ENCODE data around the gene ADO.

The ADO gene

DNA sequence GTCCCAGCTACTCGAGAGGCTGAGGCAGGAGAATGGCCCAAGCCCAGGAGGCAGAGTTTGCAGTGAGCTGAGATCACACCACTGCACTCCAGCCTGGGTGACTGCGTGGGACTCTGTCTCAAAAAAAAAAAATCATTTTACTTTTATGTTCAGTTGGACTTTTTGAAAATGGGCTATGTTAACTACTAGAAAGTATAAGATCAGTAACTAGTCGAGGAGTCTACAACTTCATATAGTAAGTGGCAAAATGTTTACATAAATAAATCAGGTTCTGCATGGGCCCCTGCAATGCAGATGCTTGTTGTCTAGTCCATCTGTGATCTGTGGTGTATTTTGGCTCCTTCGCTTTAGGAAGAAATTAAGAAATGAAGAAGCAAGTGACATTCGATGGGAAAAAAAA is 12.3 kb upstream of the ADO start:
- DNase-seq (ENCODE audit: low read depth in 2 of 2) = no peak

DNA sequence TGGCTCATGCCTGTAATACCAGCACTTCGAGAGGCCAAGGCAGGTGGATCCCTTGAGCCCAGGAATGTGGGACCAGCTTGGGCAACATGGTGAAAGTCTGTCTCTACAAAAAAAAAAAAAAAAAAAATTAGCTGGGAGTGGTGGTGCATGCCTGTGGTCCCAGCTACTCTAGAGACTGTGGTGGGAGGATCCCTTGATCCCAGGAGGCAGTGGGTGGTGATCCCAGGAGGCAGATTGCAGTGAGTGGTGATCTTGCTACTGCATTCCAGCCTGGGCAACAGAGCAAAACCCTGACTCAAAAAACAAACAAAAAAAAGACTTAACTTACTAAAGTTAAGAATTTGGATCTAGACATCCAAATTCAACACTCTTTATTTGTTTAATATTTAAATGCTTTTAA is 10.2 kb upstream of the ADO start:
- no peak for DNase-seq (ENCODE audit: low read depth in 2 of 2)

DNA sequence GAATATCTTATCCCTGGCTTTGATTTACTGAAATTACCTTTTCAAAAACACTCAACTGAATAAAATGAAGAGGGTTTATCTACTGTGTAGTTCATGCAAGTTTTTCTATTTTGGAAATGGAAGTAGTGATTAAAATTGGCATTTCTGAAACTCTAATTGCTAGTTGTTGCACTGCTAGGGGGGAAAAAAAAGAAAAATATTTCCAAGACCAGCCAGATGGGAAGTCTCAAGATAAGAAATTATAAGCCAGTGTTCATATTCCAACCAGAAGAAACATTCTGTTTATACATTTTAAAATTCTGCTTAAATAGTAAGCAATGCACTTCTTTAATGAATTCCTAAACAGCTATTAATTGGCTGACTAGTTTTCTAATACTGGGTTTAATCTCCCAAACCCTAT is 9.4 kb upstream of the ADO start:
- DNase-seq (ENCODE audit: low read depth in 2 of 2) = no peak

DNA sequence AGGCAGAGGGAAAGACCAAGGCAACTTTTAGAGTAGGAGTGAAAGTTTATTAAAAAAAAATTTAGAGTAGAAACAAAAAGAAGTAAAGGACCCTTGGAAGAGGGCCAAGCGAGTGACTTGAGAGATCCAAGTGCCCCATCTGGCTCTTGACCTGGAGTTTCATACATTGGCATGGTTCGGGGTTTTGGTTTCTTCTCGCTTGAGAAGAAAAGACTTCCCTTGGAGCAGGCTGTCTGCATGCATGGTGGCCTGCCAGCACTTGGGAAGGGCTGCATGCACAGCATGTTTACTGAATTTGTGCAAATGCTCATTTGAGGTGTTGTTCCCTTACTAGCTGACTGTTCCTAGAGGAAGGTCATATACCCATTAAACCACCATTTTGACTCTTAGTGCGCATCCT is 8.8 kb upstream of the ADO start:
- no peak for DNase-seq (ENCODE audit: low read depth in 2 of 2)

DNA sequence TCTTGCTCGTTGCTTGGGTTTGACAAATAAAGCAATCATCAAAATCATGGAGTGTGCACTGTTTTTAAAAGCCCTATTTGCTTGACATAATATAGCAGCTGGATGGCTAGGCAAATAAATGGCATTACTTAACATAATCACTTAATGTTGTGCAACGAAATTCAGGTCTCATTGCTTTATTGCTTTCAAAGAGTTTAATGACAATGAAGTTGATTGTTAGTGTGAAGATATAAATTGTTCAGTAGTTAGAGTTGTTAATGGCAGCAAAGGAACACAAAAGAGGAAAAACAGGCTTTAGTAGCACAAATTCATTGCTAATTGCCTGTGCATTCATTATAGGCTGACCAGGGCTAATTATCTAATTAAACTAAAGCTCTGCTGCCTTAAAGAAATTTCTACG is 7.6 kb upstream of the ADO start:
- no peak for DNase-seq (ENCODE audit: low read depth in 2 of 2)

DNA sequence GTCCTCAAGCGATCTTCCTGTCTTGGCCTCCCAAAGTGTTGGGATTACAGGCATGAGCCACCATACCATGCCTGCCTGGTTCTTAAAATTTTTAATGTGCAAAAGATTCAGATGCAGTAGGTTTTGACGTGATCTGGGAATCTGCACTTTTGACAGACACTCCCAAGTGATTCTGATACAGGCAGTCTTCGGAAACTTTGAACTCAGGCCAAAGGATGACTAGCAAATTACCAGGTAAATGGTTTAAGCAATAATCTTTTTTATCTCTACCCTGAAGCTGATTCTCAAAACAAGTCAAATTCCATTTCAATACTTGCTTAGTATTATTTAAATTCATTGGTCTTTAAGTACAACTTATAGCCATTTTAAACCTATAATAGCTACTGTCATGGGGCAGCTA is 2.6 kb upstream of the ADO start:
- no peak for DNase-seq (ENCODE audit: low read depth in 2 of 2)

DNA sequence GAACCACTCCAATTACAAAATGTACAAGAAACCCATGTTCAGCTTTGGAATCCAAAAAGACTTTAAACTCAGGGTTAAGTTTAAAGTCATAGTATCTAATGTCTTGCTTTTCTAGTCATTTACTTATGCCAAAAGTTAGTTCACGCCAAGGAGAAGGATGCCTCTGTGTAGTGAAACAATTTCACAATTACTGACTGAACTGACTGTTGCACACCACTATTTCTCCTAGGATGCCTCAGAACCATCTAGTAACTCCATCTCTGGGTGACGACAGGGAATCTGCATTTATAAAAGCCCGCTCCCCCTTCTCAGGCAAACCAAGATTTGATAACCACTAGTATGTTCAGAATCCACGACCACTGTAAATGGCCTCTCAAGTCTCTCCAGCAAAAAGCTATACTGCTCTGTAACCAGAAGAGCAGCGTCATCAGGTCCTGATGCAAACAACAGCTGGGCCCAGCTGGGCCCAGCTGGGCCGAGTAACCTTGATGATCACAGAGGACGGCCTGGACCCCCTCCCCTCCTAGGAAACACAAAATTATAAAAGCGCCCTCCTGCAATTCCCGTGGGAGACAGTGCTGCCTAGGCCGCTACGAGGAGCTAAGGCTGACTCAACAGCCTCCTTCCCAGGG is 680 bp upstream of the ADO start:
- no peak for DNase-seq (ENCODE audit: low read depth in 2 of 2)

DNA sequence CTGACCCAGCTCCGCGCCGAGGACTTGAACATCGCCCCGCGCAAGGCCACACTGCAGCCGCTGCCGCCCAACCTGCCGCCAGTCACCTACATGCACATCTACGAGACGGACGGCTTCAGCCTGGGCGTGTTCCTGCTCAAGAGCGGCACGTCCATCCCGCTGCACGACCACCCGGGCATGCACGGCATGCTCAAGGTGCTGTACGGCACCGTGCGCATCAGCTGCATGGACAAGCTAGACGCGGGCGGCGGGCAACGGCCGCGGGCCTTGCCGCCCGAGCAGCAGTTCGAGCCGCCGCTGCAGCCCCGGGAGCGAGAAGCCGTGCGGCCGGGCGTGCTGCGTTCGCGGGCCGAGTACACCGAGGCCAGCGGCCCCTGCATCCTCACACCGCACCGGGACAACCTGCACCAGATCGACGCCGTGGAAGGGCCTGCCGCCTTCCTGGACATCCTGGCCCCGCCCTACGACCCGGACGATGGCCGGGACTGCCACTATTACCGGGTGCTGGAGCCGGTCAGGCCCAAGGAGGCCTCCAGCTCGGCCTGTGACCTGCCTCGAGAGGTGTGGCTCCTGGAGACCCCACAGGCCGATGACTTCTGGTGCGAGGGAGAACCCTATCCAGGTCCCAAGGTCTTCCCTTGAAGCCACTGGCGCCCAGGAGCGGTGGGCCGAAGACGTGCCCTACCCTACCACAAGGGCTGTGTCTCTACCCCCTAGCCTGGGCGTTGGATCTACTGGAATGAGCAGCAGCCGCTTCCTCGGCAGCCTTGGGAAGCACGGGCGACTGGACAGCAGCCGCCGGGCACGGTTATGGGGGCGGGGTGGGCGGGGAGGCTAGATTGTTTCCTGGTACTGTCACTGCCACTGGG is 945 bp downstream of the ADO start:
- DNase-seq (ENCODE audit: low read depth in 2 of 2) = no peak

DNA sequence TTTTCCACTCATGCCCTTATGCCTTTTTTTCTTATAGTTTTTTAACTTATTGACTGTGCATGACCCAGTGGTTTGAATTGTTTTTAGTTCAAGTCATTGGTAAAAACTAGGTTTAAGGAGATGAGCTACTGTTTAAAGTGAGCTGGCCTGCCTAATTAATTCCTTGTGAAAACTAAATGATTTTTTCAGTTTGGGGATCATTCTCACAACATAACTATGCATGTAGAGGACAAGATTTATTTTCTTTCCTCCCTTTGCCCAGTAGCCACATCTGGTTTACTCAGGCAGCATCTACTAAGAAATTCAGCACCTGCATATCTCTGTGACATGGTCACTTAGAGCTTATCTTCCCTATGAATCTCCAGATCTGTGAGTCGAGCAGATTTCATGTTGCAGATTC is 1.7 kb downstream of the ADO start:
- no peak for DNase-seq (ENCODE audit: low read depth in 2 of 2)

DNA sequence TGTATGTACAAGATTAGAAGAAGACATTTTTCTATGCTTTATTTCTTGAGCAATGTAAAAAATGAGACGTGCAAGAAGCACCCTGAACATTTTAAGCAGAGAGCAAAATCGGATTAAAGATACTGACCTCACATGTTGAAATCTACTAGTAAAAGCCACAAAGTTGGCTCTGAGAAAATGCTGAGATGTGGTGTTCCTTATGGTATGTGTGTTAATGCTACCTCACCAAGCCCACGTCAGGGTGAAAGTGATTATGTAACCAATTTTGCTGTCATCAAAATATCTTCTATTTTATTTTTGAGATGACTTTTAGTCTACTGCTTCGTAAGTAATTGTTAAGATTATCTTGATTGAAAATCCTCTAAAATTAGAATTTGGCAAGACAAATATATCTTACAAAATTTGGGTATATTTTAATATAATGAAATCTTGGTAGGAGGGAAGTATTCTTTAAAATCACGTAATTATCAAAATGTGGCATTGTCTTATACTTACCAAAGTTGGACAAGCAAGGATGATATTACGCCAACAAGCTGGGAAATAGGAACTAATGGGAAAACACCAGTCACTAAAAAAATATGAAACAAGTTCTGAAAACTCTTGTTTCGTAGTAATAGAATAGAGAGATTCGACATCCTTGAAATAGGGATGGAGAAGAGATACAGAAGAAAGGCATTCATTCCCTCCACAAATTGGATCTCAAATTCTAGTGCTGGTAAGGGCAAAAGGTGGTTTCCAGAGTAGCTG is 5.8 kb downstream of the ADO start:
- no peak for DNase-seq (ENCODE audit: low read depth in 2 of 2)

DNA sequence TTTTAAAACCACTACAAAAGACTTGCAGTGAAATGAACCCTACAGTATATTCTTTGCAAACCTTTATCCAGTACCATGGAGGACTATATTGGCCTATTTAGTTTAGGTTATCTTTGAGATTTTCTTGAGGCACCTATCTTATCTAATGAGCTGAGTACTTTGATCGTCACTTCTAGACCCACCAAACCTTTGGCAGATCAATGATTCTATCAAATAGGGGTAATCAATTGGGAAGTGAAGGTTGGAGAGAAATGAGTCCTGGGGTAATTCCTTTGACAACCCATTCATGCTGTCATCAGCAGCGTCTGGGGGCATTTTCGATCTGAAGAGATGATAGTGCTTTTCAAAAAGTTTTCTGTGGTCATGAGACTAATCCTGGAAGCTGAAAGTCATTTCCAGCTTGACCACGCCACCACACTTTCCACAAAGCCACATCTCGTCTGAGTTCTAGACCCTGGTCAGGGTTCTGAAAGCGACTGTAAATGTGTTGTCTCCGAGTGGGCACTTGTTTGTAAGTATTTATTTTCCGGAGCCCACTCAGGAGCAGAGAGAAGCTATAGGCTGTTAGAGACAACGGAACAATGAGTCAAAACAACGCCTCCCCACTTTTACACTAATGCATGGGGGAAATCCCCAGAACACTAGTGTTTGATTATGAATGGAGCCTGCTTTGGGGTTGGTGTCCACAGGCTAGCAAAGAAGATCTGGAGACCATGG is 6.8 kb downstream of the ADO start:
- peak; percentile 39 to 40 for DNase-seq (ENCODE audit: low read depth in 2 of 2)

DNA sequence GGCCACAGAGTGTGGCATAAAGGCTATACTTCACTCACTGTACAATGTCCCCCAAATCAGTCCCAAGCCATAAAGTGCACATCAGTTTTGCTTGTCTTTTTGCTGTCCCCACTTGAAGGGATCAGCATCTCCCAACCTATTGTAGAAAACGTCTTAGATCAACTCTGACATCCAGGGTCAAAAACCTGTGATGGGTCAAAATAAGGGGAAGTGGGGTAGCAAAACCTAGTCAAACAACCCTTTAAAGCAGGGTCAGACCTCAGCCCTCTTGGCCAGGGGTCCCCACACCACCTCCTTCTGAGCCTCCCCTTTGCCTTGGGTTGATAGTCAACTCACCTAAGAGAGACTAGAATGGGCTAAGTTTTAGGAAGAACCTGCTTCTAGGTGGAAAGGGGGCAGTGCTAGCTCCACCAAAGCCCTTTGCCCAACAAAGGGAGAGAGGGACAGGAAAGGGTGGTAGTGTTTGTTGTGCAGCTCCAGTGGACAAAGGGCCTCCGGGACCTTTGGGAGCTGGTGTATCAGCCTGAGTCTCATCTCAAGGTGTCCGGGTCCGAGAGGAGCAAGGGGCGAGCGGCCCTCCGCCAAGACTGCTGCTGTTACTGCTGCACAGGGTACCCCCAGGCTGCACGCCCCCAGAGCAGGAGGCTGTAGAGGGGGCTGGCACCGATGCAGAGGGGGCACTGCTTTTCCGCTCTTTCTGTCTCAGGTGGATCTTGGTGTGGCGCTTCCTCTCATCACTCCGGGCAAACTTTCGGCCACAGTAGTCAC is 8.3 kb downstream of the ADO start:
- no peak for DNase-seq (ENCODE audit: low read depth in 2 of 2)

DNA sequence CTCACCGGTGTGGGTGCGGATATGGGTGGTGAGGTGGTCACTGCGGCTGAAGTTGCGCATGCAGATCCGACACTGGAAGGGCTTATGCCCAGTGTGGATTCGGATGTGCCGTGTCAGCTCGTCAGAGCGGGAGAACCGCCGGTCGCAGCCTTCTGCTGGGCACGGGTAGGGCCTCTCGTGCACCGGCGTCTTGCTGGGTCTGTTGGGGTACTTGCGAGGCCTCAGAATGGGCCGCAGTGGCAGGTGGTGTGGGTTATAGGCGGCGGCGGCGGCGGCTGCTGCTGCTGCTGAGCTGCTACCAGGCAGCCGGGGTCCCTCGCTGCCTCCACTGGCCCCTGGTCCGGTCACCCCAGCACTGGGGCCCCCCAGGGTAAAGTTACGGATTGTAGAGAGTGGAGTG is 8.9 kb downstream of the ADO start:
- DNase-seq (ENCODE audit: low read depth in 2 of 2) = peak in 1 of 2 donors; percentile 26

DNA sequence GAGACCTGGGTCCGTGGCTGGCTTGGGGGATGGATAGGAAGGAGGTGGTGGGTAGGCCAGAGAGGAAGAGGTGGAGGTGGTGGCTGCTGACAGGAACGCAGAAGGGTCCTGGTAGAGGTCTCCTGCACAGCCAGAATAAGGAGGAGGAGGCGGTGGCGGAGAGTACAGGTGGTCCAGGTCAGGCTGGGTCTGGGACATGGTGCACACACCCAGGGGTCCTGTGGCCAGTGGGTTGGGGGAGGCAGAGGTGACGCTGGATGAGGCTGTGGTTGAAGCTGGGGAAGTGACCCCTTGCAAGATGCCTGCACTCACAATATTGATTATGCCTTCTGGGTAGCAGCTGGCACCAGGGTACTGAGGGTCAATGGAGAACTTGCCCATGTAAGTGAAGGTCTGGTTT is 9.5 kb downstream of the ADO start:
- no peak for DNase-seq (ENCODE audit: low read depth in 2 of 2)

DNA sequence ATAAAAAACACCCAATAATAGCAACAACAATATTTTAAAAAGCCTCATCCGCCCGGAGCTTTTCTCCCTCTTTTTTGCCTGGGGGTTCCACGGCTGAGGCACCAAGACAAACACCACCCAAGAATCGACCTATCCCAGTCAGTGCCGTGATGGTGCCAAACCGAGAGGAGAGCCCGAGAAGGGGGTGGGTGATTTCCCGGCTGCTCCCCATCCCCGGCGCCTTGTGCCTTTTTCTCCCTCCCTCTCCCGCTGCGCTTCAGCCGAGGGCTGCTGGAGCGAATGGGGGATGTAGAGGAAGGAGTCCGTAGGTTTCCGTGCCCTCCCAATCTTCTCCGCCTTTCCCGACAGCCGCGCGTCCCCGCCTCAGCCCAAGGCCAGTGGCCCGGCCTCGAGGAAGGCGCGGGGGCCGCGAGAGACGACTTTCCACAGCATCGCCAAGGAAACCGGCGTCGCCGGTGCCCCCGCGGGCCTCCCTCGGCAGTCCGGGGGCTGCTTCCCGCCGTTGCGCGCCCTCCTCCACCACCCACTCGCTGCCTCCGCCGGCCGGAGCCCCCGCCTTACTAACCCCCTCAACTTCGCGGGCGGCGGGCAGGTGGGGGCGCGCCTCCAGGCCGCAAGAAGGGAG is 10.3 kb downstream of the ADO start:
- DNase-seq (ENCODE audit: low read depth in 2 of 2) = peak in 1 of 2 donors; percentile 22

DNA sequence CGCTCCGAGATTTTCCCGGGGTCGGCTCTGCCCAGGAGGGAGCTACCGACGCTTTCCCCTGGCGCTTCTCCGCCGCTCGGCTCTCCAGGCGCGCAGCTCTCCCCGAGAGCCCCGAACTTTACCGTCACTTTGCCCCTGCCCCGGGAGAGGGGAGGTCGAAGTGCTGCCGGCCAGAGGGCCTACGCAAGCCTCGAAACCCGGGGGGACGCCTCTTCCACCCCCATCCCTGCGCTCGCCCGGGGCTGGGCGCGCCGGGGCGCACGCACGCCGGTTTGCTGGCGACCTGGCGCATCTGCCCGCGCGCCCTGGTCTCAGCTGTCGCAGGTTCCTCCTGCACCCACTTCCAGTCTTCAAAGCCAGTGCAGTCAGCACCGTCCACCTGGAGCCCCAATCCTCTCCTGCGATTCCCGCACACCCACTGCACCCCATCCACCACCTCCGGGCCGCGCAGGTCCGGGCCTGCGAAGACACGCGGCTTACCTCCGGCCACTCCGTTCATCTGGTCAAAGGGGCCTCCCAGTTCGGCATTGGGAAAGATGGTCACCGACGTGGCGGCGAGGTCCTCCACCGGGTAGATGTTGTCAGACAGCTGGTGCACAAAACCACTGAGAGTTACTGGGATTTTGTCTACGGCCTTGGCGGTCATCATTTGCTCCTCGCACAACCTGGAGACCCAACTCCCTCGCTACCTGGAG is 11.0 kb downstream of the ADO start:
- DNase-seq (ENCODE audit: low read depth in 2 of 2) = peak in 1 of 2 donors; percentile 7

DNA sequence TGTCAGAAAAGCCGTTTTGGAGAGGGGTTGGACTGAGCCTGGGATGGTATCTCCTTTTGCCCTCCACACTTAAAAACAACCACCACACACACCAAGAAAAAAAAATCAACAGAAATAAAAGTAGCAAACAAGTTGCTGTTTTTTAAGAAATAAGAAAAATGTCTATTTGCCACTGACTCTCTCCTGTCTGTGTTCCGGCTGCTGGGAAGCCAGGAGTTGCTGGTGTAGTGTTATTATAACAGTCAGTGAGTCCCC is 11.5 kb downstream of the ADO start:
- DNase-seq (ENCODE audit: low read depth in 2 of 2) = no peak

DNA sequence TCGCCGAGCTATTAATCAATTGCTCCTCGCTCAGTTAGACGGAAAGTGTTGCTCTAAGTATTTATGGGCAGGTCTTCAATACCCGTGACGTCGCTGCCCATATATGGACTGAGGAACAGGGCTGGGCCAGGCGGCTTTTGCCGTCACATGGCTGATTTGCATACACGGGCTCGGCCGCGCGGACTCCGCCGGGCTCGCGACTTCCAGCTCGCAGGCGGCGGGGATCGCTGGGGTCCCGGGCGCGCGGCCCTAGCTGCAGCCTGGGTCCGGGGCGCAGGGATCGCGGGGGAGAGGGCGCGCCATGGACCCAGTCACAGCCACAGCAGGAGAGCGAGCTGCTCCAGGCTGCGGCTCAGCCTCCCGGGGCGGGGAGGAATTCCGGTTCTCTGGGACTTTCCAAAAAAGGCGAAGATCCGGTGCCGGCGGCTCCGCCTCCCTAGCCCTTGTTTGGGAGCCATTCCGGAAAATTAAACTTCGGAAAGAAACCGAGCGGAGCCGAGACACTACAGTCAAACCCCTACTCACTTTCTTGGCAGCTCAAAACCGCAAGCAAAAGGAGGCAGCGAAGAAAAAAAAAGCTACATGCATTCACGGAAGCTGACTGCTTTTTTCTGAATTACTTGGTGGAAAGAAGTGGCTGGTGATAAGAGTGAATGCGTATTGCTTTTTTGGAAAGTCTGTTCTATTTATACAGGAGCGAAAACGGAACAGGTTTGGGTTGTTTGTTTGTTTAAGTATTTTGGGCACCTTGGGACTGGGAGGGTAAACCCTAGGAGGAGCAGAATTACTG is 12.0 kb downstream of the ADO start, which contains the start of gene EGR2:
Gene EGR2, minus strand, starts transcription at position 36 of the 790 bp plus-strand sequence. CDS start 337 bp downstream, outside the sequence.
- DNase-seq (ENCODE audit: low read depth in 2 of 2) = peak; percentile 86 to 91

DNA sequence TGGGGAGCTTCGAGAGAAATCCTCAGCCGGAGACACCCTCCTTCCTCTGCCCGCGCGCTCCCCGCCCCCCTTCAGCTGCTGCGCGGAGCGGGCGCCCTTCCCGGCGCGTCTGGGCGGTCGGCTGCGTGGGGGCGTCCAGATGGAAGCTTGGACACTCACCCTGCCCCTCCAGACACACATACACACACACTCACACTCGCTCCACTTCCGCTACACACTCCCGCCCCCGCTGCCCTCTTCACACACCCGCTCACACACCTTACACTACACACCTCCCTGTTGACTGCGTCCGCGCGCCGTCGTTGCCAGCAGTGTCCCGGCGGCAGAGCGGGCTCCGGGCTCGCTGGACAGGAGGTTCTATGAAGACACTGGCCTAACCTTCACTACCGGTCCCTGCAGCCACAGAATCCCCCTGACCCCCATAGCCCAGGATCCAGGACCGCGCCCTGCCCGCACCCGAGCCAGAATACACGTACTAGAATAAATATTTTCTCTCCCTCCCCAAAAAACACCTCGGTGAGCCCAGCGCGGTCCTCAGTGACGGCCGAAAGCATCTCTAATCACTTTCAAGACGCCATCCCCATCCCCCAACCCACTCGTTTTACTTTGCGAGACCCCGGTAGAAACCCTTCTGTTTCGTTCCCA is 12.7 kb downstream of the ADO start:
- peak; percentile 38 to 49 for DNase-seq (ENCODE audit: low read depth in 2 of 2)
